HepG2 (cell line): ENCODE results near the gene TENT5A. TPM values are rescaled to one million over a fixed set of nuclear protein-coding genes. Genes with fewer than 3 reads are reported as not detected.

ENCODE experiments used
- ATM ChIP-seq: fragments of 450-650 bp; IDR thresholded peaks from 2 replicates; pipeline ENCODE4 v1.7.1; 2017; ENCODE audit warnings: mild to moderate bottlenecking, borderline replicate concordance
- CEBPB ChIP-seq: IDR thresholded peaks from 2 replicates; pipeline ENCODE4 v1.6.1; 2011; ENCODE audit warnings: low read depth, low read length, improper control_type of control experiment, borderline replicate concordance
- IRF9 ChIP-seq: sonication (generic); formaldehyde crosslinking; IDR thresholded peaks from 2 replicates; pipeline ENCODE4 v1.8.0; 2022; ENCODE audit warnings: missing genetic modification reagents, mild to moderate bottlenecking, borderline replicate concordance
- REL ChIP-seq: sonication (generic); formaldehyde crosslinking; conservative IDR thresholded peaks from 2 replicates; pipeline ENCODE4 v1.8.0; 2022; ENCODE audit warnings: mild to moderate bottlenecking, missing genetic modification reagents, moderate library complexity
- SKIL ChIP-seq: sonication (generic); formaldehyde crosslinking; IDR thresholded peaks from 2 replicates; pipeline ENCODE4 v1.8.0; 2022; ENCODE audit warnings: missing genetic modification reagents, mild to moderate bottlenecking, moderate library complexity, borderline replicate concordance
- SRSF4 ChIP-seq: fragments of 200-400 bp; formaldehyde crosslinking; IDR thresholded peaks from one replicate; pipeline ENCODE4 v1.6.1; 2018; ENCODE audit warnings: mild to moderate bottlenecking, low read depth, low read length, moderate library complexity; ENCODE audit not compliant: poor library complexity, severe bottlenecking
- ZHX2 ChIP-seq, 2 experiments: sonication (generic) in 1 of 2; formaldehyde crosslinking in 1 of 2; IDR thresholded peaks; 2 replicates each; pipeline versions ENCODE4 v1.6.1 to v1.9.0; 2014 to 2022; ENCODE audit warnings: antibody characterized with exemption in 1 of 2, borderline replicate concordance in 1 of 2, inconsistent platforms in 1 of 2, low read depth in 1 of 2, missing genetic modification reagents in 1 of 2
- ZNF142 ChIP-seq: sonication (generic); formaldehyde crosslinking; IDR thresholded peaks from 2 replicates; pipeline ENCODE4 v1.4.0; 2020; ENCODE audit warnings: missing genetic modification reagents
- ZNF451 ChIP-seq: sonication (generic); formaldehyde crosslinking; IDR thresholded peaks from 2 replicates; pipeline ENCODE4 v1.5.0; 2020; ENCODE audit warnings: mild to moderate bottlenecking, missing genetic modification reagents
- ZNF556 ChIP-seq: sonication (generic); formaldehyde crosslinking; IDR thresholded peaks from 2 replicates; pipeline ENCODE4 v1.4.0; 2020; ENCODE audit warnings: mild to moderate bottlenecking, missing genetic modification reagents, borderline replicate concordance
- ZNF580 ChIP-seq: IDR thresholded peaks from 2 replicates; pipeline ENCODE4 v1.6.1; 2016; ENCODE audit warnings: low read depth, borderline replicate concordance
- polyA plus RNA-seq, 8 experiments: library from polyadenylated mRNA; depleted of rRNA in 3 of 8; stranded (reverse) in 7 of 8; unstranded in 1 of 8; fragments of >200 nt; fragmentation: Illumina TruSeq in 4 of 8; extraction: Trizol in 4 of 8; gene quantifications; 2 replicates each; pipeline versions ENCODE4 v1.2.1 to v1.2.3, GENCODE V29; 2011 to 2016; ENCODE audit warnings: low read depth in 4 of 8, missing spikeins in 1 of 8, mixed read lengths in 1 of 8; ENCODE audit not compliant: insufficient read depth in 1 of 8
- total RNA-seq, 5 experiments: library from RNA; depleted of rRNA; stranded (reverse); fragments of >200 nt; fragmentation: Illumina TruSeq; extraction: Trizol; gene quantifications; 2 replicates each; pipeline ENCODE4 v1.2.3, GENCODE V29; 2016; ENCODE audit warnings: low read depth in 1 of 5

TENT5A gene
- total and polyA plus RNA-seq, 2 of the 13 experiments (the other 11 are each of a cell fraction or from before 2014, with no cell fraction given): 8.0 to 13.8 TPM

- TF ChIP-seq ZNF142 (CRISPR knock-in tag) (no peak), SKIL (CRISPR knock-in tag) (no peak; the same call in 1 of the 2 replicates), IRF9 (CRISPR knock-in tag) (0 out of 2 replicates have a peak, but pooled peaks have one; percentile 53), ATM (no peak), SRSF4 (no peak), REL (CRISPR knock-in tag) (no peak), ZNF556 (CRISPR knock-in tag) (no peak), ZNF580 (CRISPR knock-in tag) (peak; percentile 20; the same call in 1 of the 2 replicates), ZHX2 (IDR thresholded peaks at IDR 0.05; ENCODE audit: low read depth) (no peak), ZHX2 (CRISPR knock-in tag; IDR thresholded peaks at IDR 0.05; ENCODE audit: borderline replicate concordance) (no peak), ZNF451 (CRISPR knock-in tag) (no peak), CEBPB (no peak)
Observed at GRCh38 chr6:81752084-81752920, at the start of gene TENT5A (continued).
